ENCODE data around the gene EFCC1.

Gene EFCC1

GRCh38 chr3:128999102-128999501 lies 2.0 kb upstream of the EFCC1 start:
- DNase-seq (ENCODE audit: low read depth): no peak
- TF ChIP-seq CTCF (IDR thresholded peaks at IDR 0.05; ENCODE audit: control insufficient read depth, extremely low read depth, insufficient read depth): no peak
- H3K4me3 ChIP-seq (ENCODE audit: low read depth, low read length): no peak overlapping the region

- no peak for TF ChIP-seq CTCF (IDR thresholded peaks at IDR 0.05; ENCODE audit: control insufficient read depth, extremely low read depth, insufficient read depth)
- H3K4me3 ChIP-seq (ENCODE audit: low read depth, low read length): no peak overlapping the region
- DNase-seq (ENCODE audit: low read depth): no peak
These were observed 383 bp upstream of the EFCC1 start for GRCh38 chr3:129000742-129001100.

GRCh38 chr3:129001806-129002572 lies 885 bp downstream of the EFCC1 start:
- TF ChIP-seq CTCF (IDR thresholded peaks at IDR 0.05; ENCODE audit: control insufficient read depth, extremely low read depth, insufficient read depth): no peak

GRCh38 chr3:129002573-129003569 lies 1.8 kb downstream of the EFCC1 start:
- peak overlapping the region; percentile 36 for H3K4me3 ChIP-seq (ENCODE audit: low read depth, low read length)
- no peak for TF ChIP-seq CTCF (IDR thresholded peaks at IDR 0.05; ENCODE audit: control insufficient read depth, extremely low read depth, insufficient read depth)
- no peak for DNase-seq (ENCODE audit: low read depth)

More at GRCh38 chr3:129001806-129002572, 885 bp downstream of the EFCC1 start:
- no peak overlapping the region for H3K4me3 ChIP-seq (ENCODE audit: low read depth, low read length)
- DNase-seq (ENCODE audit: low read depth): no peak

GRCh38 chr3:129003578-129004112 lies 2.5 kb downstream of the EFCC1 start:
- peak; percentile 41 for DNase-seq (ENCODE audit: low read depth)
- TF ChIP-seq CTCF (IDR thresholded peaks at IDR 0.05; ENCODE audit: control insufficient read depth, extremely low read depth, insufficient read depth): peak; percentile 82
- peak overlapping the region; percentile 36 for H3K4me3 ChIP-seq (ENCODE audit: low read depth, low read length)

- no peak overlapping the region for H3K4me3 ChIP-seq (ENCODE audit: low read depth, low read length)
- TF ChIP-seq CTCF (IDR thresholded peaks at IDR 0.05; ENCODE audit: control insufficient read depth, extremely low read depth, insufficient read depth): no peak
- no peak for DNase-seq (ENCODE audit: low read depth)
These were observed 3.7 kb downstream of the EFCC1 start for GRCh38 chr3:129004639-129005295.

All from LNCaP clone FGC (cell line).